Psoas muscle (tissue), 8 donors: ENCODE data around the gene ADAMTS12. TPM values are rescaled to one million over a fixed set of nuclear protein-coding genes. Genes with fewer than 3 reads are reported as not detected.

Experiments used
- ATAC-seq, 4 donors: fragments of 200-7000 bp; cut with Tn5 transposase; one replicate each; pipeline ENCODE4 v1.9.1; 2020; ENCODE audit warnings: moderate library complexity in 3 of 4, mild to moderate bottlenecking in 2 of 4
- DNase-seq, 2 donors: peaks; one replicate each; pipeline ENCODE4 v3.0.0-alpha.2; 2020
- H3K27ac ChIP-seq: fragments of 200-600 bp; one replicate; pipeline ENCODE4 v1.8.0; 2022
- H3K27me3 ChIP-seq, 3 donors: fragments of 200-600 bp in 1 of 3; one replicate each; pipeline versions ENCODE4 v1.6.1 to v1.8.0; 2013 to 2022; ENCODE audit warnings: low read length in 2 of 3, mild to moderate bottlenecking in 2 of 3, moderate library complexity in 1 of 3; ENCODE audit not compliant: insufficient read depth in 3 of 3
- H3K36me3 ChIP-seq, 2 donors: fragments of 200-600 bp in 1 of 2; one replicate each; pipeline versions ENCODE4 v1.6.1 to v1.8.0; 2013 to 2022; ENCODE audit warnings: low read depth in 1 of 2, mild to moderate bottlenecking in 1 of 2, moderate library complexity in 1 of 2; ENCODE audit not compliant: insufficient read depth in 1 of 2
- H3K4me1 ChIP-seq: fragments of 200-600 bp; one replicate; pipeline ENCODE4 v1.8.0; 2022
- H3K4me3 ChIP-seq: fragments of 200-600 bp; one replicate; pipeline ENCODE4 v1.8.0; 2022; ENCODE audit warnings: mild to moderate bottlenecking
- H3K9me3 ChIP-seq: fragments of 200-600 bp; one replicate; pipeline ENCODE4 v1.8.0; 2022
- WGBS, 3 donors: extraction: QIAGEN DNeasy Blood & Tissue Kit; methylation state at CpG; one replicate each; pipeline versions ENCODE4 v1.1.6 to v1.1.7; 2013; 5-methylcytosine and 5-hydroxymethylcytosine counted together
- intact Hi-C, 2 donors: fragments of 100-400 bp; cut with DNase I; formaldehyde crosslinking; loops; one replicate each; pipeline versions ENCODE4 v1.11.0 to v1.14.2; 2022
- polyA plus RNA-seq, 3 donors: library from polyadenylated mRNA; stranded (reverse); fragments of 200-250 nt; gene quantifications; one replicate each; pipeline ENCODE4 v1.2.3, GENCODE V29; 2013
- total RNA-seq, 4 donors: library from RNA; stranded (reverse); fragmentation: NEBNext Ultra II Directional in 2 of 4; extraction: Animal tissue kit (Norgen Biotek cat#: 25700) in 2 of 4; gene quantifications; one replicate each; pipeline versions ENCODE4 v1.2.1 to v1.2.4, GENCODE V29; 2021 to 2023
- TF ChIP-seq, protein P1 (sequence below): fragments of 200-600 bp; IDR thresholded peaks from one replicate; pipeline ENCODE4 v1.8.0; 2022; ENCODE audit warnings: antibody characterized with exemption
- donor health status: healthy with polysubstance abuse.
- donor health status: DM: no; HTN: no; CAD: no; lungs with moderate emphysema.
- donor health status: Bipolar disorder and iron deficiency.
- donor health status: healthy.
- donor health status: DM: yes; HTN: yes; CAD: no.
- donor health status: DM: no; HTN: no; CAD: no.
- donor health status: DM: no; HTN: no; CAD: no.
- donor health status: DM: yes; HTN: yes; CAD: no.

ADAMTS12 gene
- total and polyA plus RNA-seq, 7 donors = 0.19 to 1.2 (median 0.88) TPM

DNA sequence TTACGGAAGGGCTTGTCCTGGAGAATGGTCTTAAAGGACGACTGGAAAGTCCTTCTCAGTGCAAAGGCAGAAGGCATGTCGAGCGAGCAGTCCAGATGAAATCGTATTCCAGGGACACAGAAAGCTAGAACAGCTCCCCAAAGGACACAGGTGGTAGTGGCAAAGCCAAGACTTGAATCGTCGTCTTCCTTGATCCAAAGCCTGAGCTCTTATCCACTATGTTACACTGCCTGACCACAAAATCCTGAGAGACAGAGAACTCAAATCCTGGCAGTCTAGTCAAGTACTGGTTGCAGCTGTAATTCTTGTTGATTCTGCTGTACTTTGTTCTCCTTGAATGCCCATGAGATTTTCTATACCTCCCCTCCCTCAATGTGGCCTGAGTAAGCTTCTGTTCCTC, 252.3 kb downstream of the ADAMTS12 start:
- ATAC-seq = peak in 1 of 4 donors; percentile 29
- Histone ChIP-seq H3K27ac (no peak overlapping the region), H3K9me3 (no peaks in the 10 kb centered on the region), H3K4me3 (no peak overlapping the region), H3K27me3 (no peaks in the 10 kb centered on the region), H3K36me3 (no peaks in the 10 kb centered on the region), H3K4me1 (no peaks in the 10 kb centered on the region)
- DNase-seq = no peak
- WGBS, 3 donors = 61 to 66% (median 64%) methylated on average over 7 of the region's 7 CpGs
- intact Hi-C loops = no loop called here
- TF ChIP-seq, protein P1, sequence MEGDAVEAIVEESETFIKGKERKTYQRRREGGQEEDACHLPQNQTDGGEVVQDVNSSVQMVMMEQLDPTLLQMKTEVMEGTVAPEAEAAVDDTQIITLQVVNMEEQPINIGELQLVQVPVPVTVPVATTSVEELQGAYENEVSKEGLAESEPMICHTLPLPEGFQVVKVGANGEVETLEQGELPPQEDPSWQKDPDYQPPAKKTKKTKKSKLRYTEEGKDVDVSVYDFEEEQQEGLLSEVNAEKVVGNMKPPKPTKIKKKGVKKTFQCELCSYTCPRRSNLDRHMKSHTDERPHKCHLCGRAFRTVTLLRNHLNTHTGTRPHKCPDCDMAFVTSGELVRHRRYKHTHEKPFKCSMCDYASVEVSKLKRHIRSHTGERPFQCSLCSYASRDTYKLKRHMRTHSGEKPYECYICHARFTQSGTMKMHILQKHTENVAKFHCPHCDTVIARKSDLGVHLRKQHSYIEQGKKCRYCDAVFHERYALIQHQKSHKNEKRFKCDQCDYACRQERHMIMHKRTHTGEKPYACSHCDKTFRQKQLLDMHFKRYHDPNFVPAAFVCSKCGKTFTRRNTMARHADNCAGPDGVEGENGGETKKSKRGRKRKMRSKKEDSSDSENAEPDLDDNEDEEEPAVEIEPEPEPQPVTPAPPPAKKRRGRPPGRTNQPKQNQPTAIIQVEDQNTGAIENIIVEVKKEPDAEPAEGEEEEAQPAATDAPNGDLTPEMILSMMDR = no peak

DNA sequence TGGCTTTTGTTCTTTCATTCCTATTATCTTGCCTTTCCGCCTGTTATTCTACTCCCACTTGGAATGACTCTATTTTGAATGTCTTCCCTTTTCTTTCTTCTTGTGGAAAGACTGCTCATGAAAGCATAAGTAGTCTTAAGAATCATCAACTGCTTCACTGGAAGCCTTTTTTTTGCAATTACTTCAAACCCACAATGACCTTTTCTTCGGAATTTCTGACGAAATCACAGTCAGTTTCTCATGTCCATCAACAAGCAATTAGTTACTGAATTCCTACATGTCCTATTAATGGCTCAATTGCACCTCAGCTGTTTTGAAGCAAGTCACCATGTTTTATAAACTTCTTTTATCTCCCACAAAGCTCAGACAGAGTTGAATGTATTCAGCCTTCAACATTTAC, 254.8 kb downstream of the ADAMTS12 start:
- no peak for ATAC-seq
- H3K27ac ChIP-seq = no peak overlapping the region
- H3K4me1 ChIP-seq = no peaks in the 10 kb centered on the region
- 46 to 88% (median 49%) methylated on average over 3 of the region's 3 CpGs for WGBS, 3 donors
- no peaks in the 10 kb centered on the region for H3K9me3 ChIP-seq
- no peaks in the 10 kb centered on the region for H3K36me3 ChIP-seq
- no peaks in the 10 kb centered on the region for H3K27me3 ChIP-seq
- intact Hi-C loops = no loop called here
- TF ChIP-seq, protein P1 = no peak
- no peak for DNase-seq
- H3K4me3 ChIP-seq = no peak overlapping the region

DNA sequence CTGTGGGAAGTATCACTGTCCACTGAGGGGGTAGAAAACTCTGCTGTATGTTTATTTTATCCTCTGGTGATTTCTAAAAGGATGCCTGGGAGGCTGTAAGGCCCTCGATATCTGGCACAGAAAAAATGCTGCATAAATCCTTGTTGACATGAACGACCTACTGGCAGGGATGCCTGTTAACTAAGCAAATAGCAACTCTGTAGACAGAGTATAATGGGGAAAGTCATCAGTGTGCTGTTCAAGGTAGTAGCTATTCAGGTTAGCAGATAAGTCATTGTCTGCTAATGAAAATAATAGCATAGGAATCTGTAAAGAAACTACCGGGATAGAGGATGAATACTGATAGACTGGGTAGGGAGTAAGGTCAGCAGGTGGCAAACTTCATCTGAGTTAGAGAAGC, 256.2 kb downstream of the ADAMTS12 start:
- Histone ChIP-seq H3K36me3 (no peaks in the 10 kb centered on the region), H3K9me3 (no peaks in the 10 kb centered on the region), H3K4me1 (no peaks in the 10 kb centered on the region), H3K27me3 (no peaks in the 10 kb centered on the region), H3K27ac (no peak overlapping the region), H3K4me3 (no peak overlapping the region)
- intact Hi-C loops = no loop called here
- WGBS, 3 donors = 39 to 55% (median 51%) methylated on average over 3 of the region's 3 CpGs
- DNase-seq = no peak
- no peak for ATAC-seq
- TF ChIP-seq, protein P1 = no peak

DNA sequence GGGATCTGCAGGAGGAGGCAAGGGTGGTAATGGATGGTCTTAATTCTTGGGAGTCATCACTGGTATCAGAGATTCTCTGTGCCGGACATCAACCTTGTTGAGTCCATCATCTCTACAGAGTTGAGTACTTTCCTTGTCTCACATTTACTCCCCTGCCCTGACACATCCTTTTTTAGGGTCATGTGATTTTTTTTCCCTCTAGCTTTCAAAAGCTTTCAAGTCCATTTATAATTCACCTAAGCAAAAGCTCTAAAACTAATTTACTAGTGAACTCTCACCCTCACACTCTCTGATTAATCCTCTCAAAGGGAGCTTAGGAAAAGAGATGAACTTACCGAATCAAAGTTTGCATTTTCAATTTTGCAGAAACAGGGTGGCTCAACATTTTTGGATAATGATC, 258.1 kb downstream of the ADAMTS12 start:
- TF ChIP-seq, protein P1 = no peak
- H3K27ac ChIP-seq = no peak overlapping the region
- no peaks in the 10 kb centered on the region for H3K4me1 ChIP-seq
- WGBS, 3 donors = 87 to 96% (median 94%) methylated on average over 2 of the region's 2 CpGs
- no peak overlapping the region for H3K4me3 ChIP-seq
- no peaks in the 10 kb centered on the region for H3K27me3 ChIP-seq
- H3K9me3 ChIP-seq = no peaks in the 10 kb centered on the region
- ATAC-seq (no peak), DNase-seq (no peak)
- intact Hi-C loops = no loop called here
- no peaks in the 10 kb centered on the region for H3K36me3 ChIP-seq

DNA sequence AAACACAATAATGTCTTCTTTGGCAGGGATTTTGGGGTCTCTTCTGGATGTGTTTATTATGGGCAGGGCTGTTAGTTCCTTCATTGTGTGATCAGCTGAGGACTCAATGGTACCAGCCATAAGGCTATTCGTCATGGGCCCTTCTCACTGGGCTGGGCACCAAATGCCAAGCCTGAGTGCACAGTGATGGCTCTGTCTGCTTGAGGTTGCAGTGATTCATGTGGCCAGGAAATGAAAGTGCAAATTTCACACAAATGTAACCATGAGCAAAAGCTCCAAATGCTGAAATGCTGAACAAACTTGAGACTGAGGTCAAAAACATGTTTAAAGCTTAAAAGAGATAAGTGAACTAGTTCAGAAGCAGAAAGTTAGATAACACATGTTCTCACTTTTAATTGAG, 260.0 kb downstream of the ADAMTS12 start:
- intact Hi-C loops = no loop called here
- TF ChIP-seq, protein P1 = no peak
- DNase-seq = no peak
- Histone ChIP-seq H3K36me3 (no peaks in the 10 kb centered on the region), H3K4me1 (no peaks in the 10 kb centered on the region), H3K27ac (no peak overlapping the region), H3K27me3 (no peaks in the 10 kb centered on the region), H3K9me3 (no peaks in the 10 kb centered on the region), H3K4me3 (no peak overlapping the region)
- WGBS, 3 donors = 73 to 84% (median 80%) methylated on average over 1 of the region's 1 CpG
- no peak for ATAC-seq
